ENCODE data around the gene FGD6. TPM values are rescaled to one million over a fixed set of nuclear protein-coding genes. Genes with fewer than 3 reads are reported as not detected.
"Not testable (repeated sequence)": the region's sequence is repeated elsewhere in the genome, so short reads cannot be mapped to it uniquely, and the experiment has no call there.

FGD6 gene
- total and polyA plus RNA-seq, 4 experiments from 2014 or later: 0.16 to 0.70 (median 0.69) TPM; not detected in 1

GRCh38 chr12:95241761-95242506 is 24.7 kb upstream of the FGD6 start:
- Histone ChIP-seq H3K36me3 (ENCODE audit: insufficient read depth, low read length) (no peaks in the 10 kb centered on the region), H3K4me3 (ENCODE audit: low read length in 2 of 2) (no peak overlapping the region), H3K9me3 (ENCODE audit: control insufficient read depth in 1 of 2, low read length in 2 of 2) (no peaks in the 10 kb centered on the region), H3K27me3 (ENCODE audit: insufficient read depth, low read length) (no peaks in the 10 kb centered on the region), H3K4me1 (ENCODE audit: insufficient read depth, low read length) (peaks cover 5% of the 10 kb centered on the region), H3K27ac (ENCODE audit: low read depth, low read length) (no peak overlapping the region)
- DNase-seq: no peak
- Mint-ChIP-seq H3K36me3 (peaks cover 17 to 21% of the 10 kb centered on the region in 2 donors), H3K4me1 (peaks cover 22 to 43% (median 29%) of the 10 kb centered on the region in 4 donors), H3K4me3 (no peak overlapping the region), H3K9me3 (no peaks in the 10 kb centered on the region), H3K27ac (no peak overlapping the region), H3K27me3 (no peaks in the 10 kb centered on the region)
- CTCF ChIA-PET (ENCODE audit: partially characterized antibody): no interaction called here
- POLR2A ChIA-PET (ENCODE audit: partially characterized antibody): no interaction called here
- intact Hi-C loops (cut with micrococcal nuclease): no loop called here

GRCh38 chr12:95241138-95241537 is 23.9 kb upstream of the FGD6 start:
- POLR2A ChIA-PET (ENCODE audit: partially characterized antibody); DNase-seq; H3K4me3 ChIP-seq (ENCODE audit: low read length in 2 of 2); CTCF ChIA-PET (ENCODE audit: partially characterized antibody); intact Hi-C loops (cut with micrococcal nuclease); H3K27ac Mint-ChIP-seq; H3K9me3 ChIP-seq (ENCODE audit: control insufficient read depth in 1 of 2, low read length in 2 of 2); H3K9me3 Mint-ChIP-seq; H3K27ac ChIP-seq (ENCODE audit: low read depth, low read length); H3K4me3 Mint-ChIP-seq; H3K4me1 ChIP-seq (ENCODE audit: insufficient read depth, low read length); H3K27me3 Mint-ChIP-seq; H3K27me3 ChIP-seq (ENCODE audit: insufficient read depth, low read length); H3K36me3 ChIP-seq (ENCODE audit: insufficient read depth, low read length): not testable (repeated sequence)
- Mint-ChIP-seq H3K4me1 (peaks cover 22 to 41% (median 25%) of the 10 kb centered on the region in 4 donors), H3K36me3 (peaks cover 17 to 21% of the 10 kb centered on the region in 2 donors)

- Mint-ChIP-seq H3K27me3 (no peaks in the 10 kb centered on the region), H3K9me3 (no peaks in the 10 kb centered on the region), H3K4me3 (no peak overlapping the region), H3K36me3 (peaks cover 14 to 19% of the 10 kb centered on the region in 2 donors), H3K4me1 (peaks cover 19 to 35% (median 21%) of the 10 kb centered on the region in 4 donors), H3K27ac (no peak overlapping the region)
- Histone ChIP-seq H3K4me1 (ENCODE audit: insufficient read depth, low read length) (peaks cover 5% of the 10 kb centered on the region), H3K27ac (ENCODE audit: low read depth, low read length) (no peak overlapping the region), H3K9me3 (ENCODE audit: control insufficient read depth in 1 of 2, low read length in 2 of 2) (no peaks in the 10 kb centered on the region), H3K27me3 (ENCODE audit: insufficient read depth, low read length) (no peaks in the 10 kb centered on the region), H3K4me3 (ENCODE audit: low read length in 2 of 2) (no peak overlapping the region), H3K36me3 (ENCODE audit: insufficient read depth, low read length) (no peaks in the 10 kb centered on the region)
- CTCF ChIA-PET (ENCODE audit: partially characterized antibody): interaction anchor here (0.6 kb wide), 1 partner anchor 291 kb away, joined by 3 read pairs; no protein-coding TSS in a partner anchor
- POLR2A ChIA-PET (ENCODE audit: partially characterized antibody): interaction anchor here (0.8 kb wide), 1 partner anchor 18 kb away, joined by 3 read pairs; no protein-coding TSS in a partner anchor
- DNase-seq: no peak
- intact Hi-C loops (cut with micrococcal nuclease): no loop called here
These were observed 23.3 kb upstream of the FGD6 start for GRCh38 chr12:95240556-95240955.

GRCh38 chr12:95239835-95240234 is 22.6 kb upstream of the FGD6 start:
- H3K27ac Mint-ChIP-seq: peak overlapping the region in 2 of 7 donors; percentile 43 to 75
- CTCF ChIA-PET (ENCODE audit: partially characterized antibody): interaction anchor here (0.6 kb wide), 1 partner anchor 292 kb away, joined by 3 read pairs; no protein-coding TSS in a partner anchor

GRCh38 chr12:95239216-95239615 is 21.9 kb upstream of the FGD6 start:
- Histone ChIP-seq H3K9me3 (ENCODE audit: control insufficient read depth in 1 of 2, low read length in 2 of 2) (no peaks in the 10 kb centered on the region), H3K27me3 (ENCODE audit: insufficient read depth, low read length) (no peaks in the 10 kb centered on the region), H3K4me3 (ENCODE audit: low read length in 2 of 2) (no peak overlapping the region), H3K36me3 (ENCODE audit: insufficient read depth, low read length) (no peaks in the 10 kb centered on the region), H3K4me1 (ENCODE audit: insufficient read depth, low read length) (peaks cover 5% of the 10 kb centered on the region), H3K27ac (ENCODE audit: low read depth, low read length) (no peak overlapping the region)
- Mint-ChIP-seq H3K4me3 (no peak overlapping the region), H3K27me3 (no peaks in the 10 kb centered on the region), H3K27ac (no peak overlapping the region), H3K36me3 (peaks cover 13 to 21% of the 10 kb centered on the region in 2 donors), H3K9me3 (no peaks in the 10 kb centered on the region), H3K4me1 (peaks cover 19 to 31% (median 20%) of the 10 kb centered on the region in 4 donors)
- intact Hi-C loops (cut with micrococcal nuclease): no loop called here
- ChIA-PET POLR2A (ENCODE audit: partially characterized antibody) (no interaction called here), CTCF (ENCODE audit: partially characterized antibody) (no interaction called here)
- no peak for DNase-seq

More at GRCh38 chr12:95239835-95240234, 22.6 kb upstream of the FGD6 start:
- H3K4me3 ChIP-seq (ENCODE audit: low read length in 2 of 2); H3K27ac ChIP-seq (ENCODE audit: low read depth, low read length); H3K4me3 Mint-ChIP-seq; H3K36me3 ChIP-seq (ENCODE audit: insufficient read depth, low read length); H3K27me3 ChIP-seq (ENCODE audit: insufficient read depth, low read length); intact Hi-C loops (cut with micrococcal nuclease); H3K4me1 ChIP-seq (ENCODE audit: insufficient read depth, low read length); H3K9me3 ChIP-seq (ENCODE audit: control insufficient read depth in 1 of 2, low read length in 2 of 2); H3K9me3 Mint-ChIP-seq; DNase-seq; H3K27me3 Mint-ChIP-seq: not testable (repeated sequence)
- POLR2A ChIA-PET (ENCODE audit: partially characterized antibody): interaction anchor here (0.8 kb wide), 1 partner anchor 17 kb away, joined by 3 read pairs; no protein-coding TSS in a partner anchor
- Mint-ChIP-seq H3K4me1 (peaks cover 18 to 31% (median 19%) of the 10 kb centered on the region in 4 donors), H3K36me3 (peaks cover 13 to 19% of the 10 kb centered on the region in 2 donors)

GRCh38 chr12:95238150-95238549 is 20.9 kb upstream of the FGD6 start:
- no peak overlapping the region for H3K27ac Mint-ChIP-seq
- no peak for DNase-seq
- no peaks in the 10 kb centered on the region for H3K27me3 ChIP-seq (ENCODE audit: insufficient read depth, low read length)
- H3K4me1 ChIP-seq (ENCODE audit: insufficient read depth, low read length): peaks cover 5% of the 10 kb centered on the region
- no peak overlapping the region for H3K4me3 Mint-ChIP-seq
- H3K9me3 ChIP-seq (ENCODE audit: control insufficient read depth in 1 of 2, low read length in 2 of 2): no peaks in the 10 kb centered on the region
- H3K9me3 Mint-ChIP-seq: no peaks in the 10 kb centered on the region
- H3K36me3 Mint-ChIP-seq: peaks cover 13 to 16% of the 10 kb centered on the region in 2 donors
- H3K4me3 ChIP-seq (ENCODE audit: low read length in 2 of 2): no peak overlapping the region
- intact Hi-C loops (cut with micrococcal nuclease): no loop called here
- ChIA-PET CTCF (ENCODE audit: partially characterized antibody) (no interaction called here), POLR2A (ENCODE audit: partially characterized antibody) (no interaction called here)
- H3K27me3 Mint-ChIP-seq: no peaks in the 10 kb centered on the region
- peaks cover 19 to 24% (median 20%) of the 10 kb centered on the region in 4 donors for H3K4me1 Mint-ChIP-seq
- no peak overlapping the region for H3K27ac ChIP-seq (ENCODE audit: low read depth, low read length)
- no peaks in the 10 kb centered on the region for H3K36me3 ChIP-seq (ENCODE audit: insufficient read depth, low read length)

- intact Hi-C loops (cut with micrococcal nuclease): no loop called here
- peak overlapping the region in 1 of 7 donors; percentile 10 for H3K27ac Mint-ChIP-seq
- Histone ChIP-seq H3K9me3 (ENCODE audit: control insufficient read depth in 1 of 2, low read length in 2 of 2) (no peaks in the 10 kb centered on the region), H3K4me3 (ENCODE audit: low read length in 2 of 2) (no peak overlapping the region), H3K27ac (ENCODE audit: low read depth, low read length) (no peak overlapping the region), H3K27me3 (ENCODE audit: insufficient read depth, low read length) (no peaks in the 10 kb centered on the region), H3K36me3 (ENCODE audit: insufficient read depth, low read length) (no peaks in the 10 kb centered on the region), H3K4me1 (ENCODE audit: insufficient read depth, low read length) (peaks cover 5% of the 10 kb centered on the region)
- ChIA-PET CTCF (ENCODE audit: partially characterized antibody) (no interaction called here), POLR2A (ENCODE audit: partially characterized antibody) (no interaction called here)
- no peak overlapping the region for H3K4me3 Mint-ChIP-seq
- peaks cover 19 to 30% (median 23%) of the 10 kb centered on the region in 4 donors for H3K4me1 Mint-ChIP-seq
- H3K9me3 Mint-ChIP-seq: no peaks in the 10 kb centered on the region
- DNase-seq: no peak
- H3K36me3 Mint-ChIP-seq: peaks cover 13 to 14% of the 10 kb centered on the region in 2 donors
- no peaks in the 10 kb centered on the region for H3K27me3 Mint-ChIP-seq
These were observed 20.0 kb upstream of the FGD6 start for GRCh38 chr12:95237315-95237714.
